Epithelial cell of esophagus (primary cell): ENCODE results near the gene MARCHF9.
A peak's percentile ranks its signal among the peaks of the same experiment; 100 is the strongest.

Experiments used
- DNase-seq: peaks from one replicate; pipeline ENCODE4 v3.0.0; 2010; ENCODE audit warnings: low read depth
- H3K4me3 ChIP-seq: 2 replicates; pipeline ENCODE4 v1.5.1; 2011; ENCODE audit warnings: mild to moderate bottlenecking, low read length, control low read depth
- TF ChIP-seq, protein P1 (sequence below): IDR thresholded peaks from 2 replicates; pipeline ENCODE4 v1.5.1; 2011; ENCODE audit warnings: low read depth, mild to moderate bottlenecking, low read length, control low read depth, inconsistent platforms; ENCODE audit not compliant: insufficient read depth; ENCODE audit errors: missing control alignments

MARCHF9 gene

GRCh38 chr12:57745485-57745881 lies 9.4 kb upstream of the MARCHF9 start:
- TF ChIP-seq, protein P1, sequence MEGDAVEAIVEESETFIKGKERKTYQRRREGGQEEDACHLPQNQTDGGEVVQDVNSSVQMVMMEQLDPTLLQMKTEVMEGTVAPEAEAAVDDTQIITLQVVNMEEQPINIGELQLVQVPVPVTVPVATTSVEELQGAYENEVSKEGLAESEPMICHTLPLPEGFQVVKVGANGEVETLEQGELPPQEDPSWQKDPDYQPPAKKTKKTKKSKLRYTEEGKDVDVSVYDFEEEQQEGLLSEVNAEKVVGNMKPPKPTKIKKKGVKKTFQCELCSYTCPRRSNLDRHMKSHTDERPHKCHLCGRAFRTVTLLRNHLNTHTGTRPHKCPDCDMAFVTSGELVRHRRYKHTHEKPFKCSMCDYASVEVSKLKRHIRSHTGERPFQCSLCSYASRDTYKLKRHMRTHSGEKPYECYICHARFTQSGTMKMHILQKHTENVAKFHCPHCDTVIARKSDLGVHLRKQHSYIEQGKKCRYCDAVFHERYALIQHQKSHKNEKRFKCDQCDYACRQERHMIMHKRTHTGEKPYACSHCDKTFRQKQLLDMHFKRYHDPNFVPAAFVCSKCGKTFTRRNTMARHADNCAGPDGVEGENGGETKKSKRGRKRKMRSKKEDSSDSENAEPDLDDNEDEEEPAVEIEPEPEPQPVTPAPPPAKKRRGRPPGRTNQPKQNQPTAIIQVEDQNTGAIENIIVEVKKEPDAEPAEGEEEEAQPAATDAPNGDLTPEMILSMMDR, result no peak
- DNase-seq, result no peak
- H3K4me3 ChIP-seq, result peak overlapping the region; percentile 94

DNA sequence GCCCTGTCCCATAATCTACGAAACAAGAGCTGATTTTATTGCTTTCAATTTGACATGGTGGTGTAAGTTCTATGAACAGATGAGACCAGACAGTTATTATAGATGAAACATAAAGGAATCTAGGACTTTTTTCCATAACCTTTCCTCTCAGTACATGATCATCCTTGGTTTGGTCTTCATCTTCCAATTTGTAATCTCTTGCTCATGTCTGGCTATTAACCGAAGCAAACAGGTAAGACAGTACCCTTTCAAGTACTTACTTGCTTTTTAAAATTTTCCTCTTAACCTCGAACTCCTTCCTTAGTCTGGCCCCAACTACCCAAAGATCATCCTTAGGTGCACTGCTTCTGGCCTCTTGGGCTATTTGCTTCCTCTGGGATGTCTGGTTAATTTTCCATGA lies 8.9 kb upstream of the MARCHF9 start:
- H3K4me3 ChIP-seq, result peak overlapping the region; percentile 94
- TF ChIP-seq, protein P1, result no peak
- DNase-seq, result no peak

DNA sequence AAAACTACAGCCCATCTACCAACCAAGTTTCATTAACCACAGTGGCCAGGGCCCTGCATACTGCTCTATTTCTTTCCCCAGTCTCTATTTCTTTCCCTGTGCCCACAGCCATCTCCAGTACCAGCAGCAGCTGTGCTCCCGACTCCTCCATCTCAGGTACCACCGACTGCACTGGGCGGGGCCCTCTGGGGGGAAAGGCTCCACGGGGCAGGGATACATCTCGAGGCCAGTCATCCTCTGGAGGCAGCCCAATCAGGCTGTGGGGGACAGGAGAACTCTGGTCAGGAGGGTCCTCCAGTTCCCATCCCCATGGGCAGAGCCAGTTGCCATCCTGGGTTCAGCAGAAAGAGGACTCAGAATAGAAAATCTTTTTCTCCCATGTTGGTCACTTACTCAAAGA lies 5.8 kb upstream of the MARCHF9 start:
- H3K4me3 ChIP-seq, result no peak overlapping the region
- no peak for DNase-seq
- TF ChIP-seq, protein P1, result no peak

DNA sequence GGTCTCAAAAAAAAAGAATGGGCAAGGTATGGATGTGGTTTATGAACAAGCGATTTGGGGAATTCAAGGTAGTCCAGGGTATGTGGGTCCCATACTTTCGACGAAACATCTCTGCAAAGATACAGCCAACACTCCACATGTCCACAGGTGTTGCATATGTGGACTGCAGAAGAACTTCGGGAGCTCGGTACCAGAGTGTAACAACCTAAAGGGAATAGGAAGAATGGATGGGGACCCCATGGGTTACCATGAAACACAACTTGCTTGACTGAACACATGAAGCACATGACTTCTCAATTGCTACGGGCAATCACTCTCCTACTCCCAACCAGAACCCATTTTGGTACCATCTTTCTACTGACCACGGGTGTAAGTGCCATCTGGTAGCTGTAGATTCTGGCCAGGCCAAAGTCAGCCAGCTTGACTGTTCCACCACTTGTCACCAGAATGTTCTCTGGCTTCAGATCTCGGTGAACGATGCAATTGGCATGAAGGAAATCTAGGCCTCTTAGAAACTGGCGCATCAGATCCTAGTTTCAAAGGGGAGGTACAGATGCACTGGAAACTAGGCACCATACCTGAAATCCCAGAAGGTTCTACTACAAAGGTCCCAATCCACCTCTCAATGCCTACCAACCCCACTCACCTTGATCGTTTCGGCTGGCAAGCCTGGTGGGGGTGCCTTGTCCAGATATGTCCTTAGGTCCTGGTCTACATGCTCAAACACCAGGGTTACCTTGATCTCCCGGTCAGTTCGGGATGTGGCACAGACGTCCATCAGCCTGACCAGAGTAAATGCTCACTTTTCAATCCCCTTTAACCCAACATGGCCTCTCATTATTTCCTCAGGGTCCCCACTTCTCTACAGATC lies 4.1 kb upstream of the MARCHF9 start:
- peak overlapping the region; percentile 94 for H3K4me3 ChIP-seq
- no peak for DNase-seq
- TF ChIP-seq, protein P1, result no peak

DNA sequence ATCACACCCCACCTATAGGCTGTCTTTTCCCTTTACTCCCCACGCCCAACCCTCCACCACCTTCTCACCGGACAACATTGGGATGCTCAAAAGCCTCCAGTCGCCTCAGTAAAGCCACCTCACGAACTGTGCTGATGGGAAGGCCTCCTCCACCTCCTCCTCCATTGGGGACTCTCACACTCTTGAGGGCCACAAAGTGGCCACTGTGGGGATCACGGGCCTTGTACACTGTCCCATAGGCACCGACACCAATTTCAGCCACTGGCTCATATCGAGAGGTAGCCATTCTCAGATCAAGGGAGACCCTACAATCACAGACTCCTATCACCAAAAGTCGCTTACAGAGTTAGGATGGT lies 3.5 kb upstream of the MARCHF9 start:
- no peak for DNase-seq
- H3K4me3 ChIP-seq, result peak overlapping the region; percentile 94
- TF ChIP-seq, protein P1, result no peak

- H3K4me3 ChIP-seq, result peak within 1 kb of the TSS; percentile 94
- TF ChIP-seq, protein P1, result no peak
- DNase-seq, result peak; percentile 100
Observed at GRCh38 chr12:57751788-57752667, 2.9 kb upstream of the MARCHF9 start, which contains the start of gene CDK4. TSS of gene CDK4 (minus strand) at chr12:57752310. CDS start at chr12:57751717, 593 bp downstream.
